ENCODE results near the gene NR2C2AP. TPM values are rescaled to one million over a fixed set of nuclear protein-coding genes. Genes with fewer than 3 reads are reported as not detected.

The NR2C2AP gene
- total RNA-seq, 1 donor from 2014 or later: 12.5 TPM

DNA sequence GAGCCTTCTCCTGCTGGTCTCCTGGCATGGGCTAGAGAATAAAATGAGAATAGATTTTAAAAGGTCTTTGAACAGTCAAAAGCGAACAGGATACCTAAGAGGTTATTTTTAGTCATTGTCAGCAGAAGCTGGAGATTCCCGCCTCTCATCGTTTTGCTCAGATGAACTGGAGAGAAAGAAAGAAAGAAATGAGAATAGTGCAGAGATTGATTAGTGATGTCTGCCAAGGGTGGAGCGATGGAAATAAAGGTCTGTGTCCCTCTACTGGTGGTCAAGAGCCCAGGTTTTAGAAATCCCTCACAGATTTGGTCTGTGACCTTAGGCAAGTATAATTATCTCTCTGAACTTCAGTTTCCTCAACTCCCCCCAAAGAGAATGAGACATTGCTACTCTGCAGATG lies 13.9 kb upstream of the NR2C2AP start:
- DNase-seq (ENCODE audit: extremely low spot score in 2 of 2): no peak
- intact Hi-C loops (cut with DNase I): no loop called here
- TF ChIP-seq POLR2A (IDR thresholded peaks at IDR 0.05) (no peak), POLR2AphosphoS5 (IDR thresholded peaks at IDR 0.05; ENCODE audit: insufficient read depth in 1 of 2, low read depth in 1 of 2) (no peak)
- TF ChIP-seq, protein P1, sequence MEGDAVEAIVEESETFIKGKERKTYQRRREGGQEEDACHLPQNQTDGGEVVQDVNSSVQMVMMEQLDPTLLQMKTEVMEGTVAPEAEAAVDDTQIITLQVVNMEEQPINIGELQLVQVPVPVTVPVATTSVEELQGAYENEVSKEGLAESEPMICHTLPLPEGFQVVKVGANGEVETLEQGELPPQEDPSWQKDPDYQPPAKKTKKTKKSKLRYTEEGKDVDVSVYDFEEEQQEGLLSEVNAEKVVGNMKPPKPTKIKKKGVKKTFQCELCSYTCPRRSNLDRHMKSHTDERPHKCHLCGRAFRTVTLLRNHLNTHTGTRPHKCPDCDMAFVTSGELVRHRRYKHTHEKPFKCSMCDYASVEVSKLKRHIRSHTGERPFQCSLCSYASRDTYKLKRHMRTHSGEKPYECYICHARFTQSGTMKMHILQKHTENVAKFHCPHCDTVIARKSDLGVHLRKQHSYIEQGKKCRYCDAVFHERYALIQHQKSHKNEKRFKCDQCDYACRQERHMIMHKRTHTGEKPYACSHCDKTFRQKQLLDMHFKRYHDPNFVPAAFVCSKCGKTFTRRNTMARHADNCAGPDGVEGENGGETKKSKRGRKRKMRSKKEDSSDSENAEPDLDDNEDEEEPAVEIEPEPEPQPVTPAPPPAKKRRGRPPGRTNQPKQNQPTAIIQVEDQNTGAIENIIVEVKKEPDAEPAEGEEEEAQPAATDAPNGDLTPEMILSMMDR (IDR thresholded peaks at IDR 0.05): no peak
- Histone ChIP-seq H3K36me3 (no peaks in the 10 kb centered on the region), H3K27me3 (no peaks in the 10 kb centered on the region), H3K4me1 (no peaks in the 10 kb centered on the region), H3K9me3 (no peaks in the 10 kb centered on the region), H3K4me3 (no peak overlapping the region), H3K27ac (no peak overlapping the region)

DNA sequence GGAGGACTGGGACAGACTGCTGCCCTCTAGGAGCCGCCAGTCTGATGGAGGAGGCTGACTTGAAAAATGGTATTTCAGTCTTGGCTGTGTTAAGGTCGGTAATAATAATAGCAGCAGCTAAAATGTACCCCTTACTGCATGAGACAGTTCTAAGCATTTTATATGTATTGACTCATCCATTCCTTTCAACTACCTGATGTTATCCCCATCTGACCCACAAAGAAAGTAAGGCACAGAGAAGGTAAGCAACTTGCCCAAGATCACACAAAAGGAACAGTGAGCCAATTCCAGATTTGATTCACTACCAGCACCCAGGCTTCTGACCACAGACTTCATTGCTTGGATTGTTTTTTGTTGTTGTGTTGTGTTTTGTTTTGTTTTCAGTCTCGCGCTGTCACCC lies 12.6 kb upstream of the NR2C2AP start:
- Histone ChIP-seq H3K27ac (no peak overlapping the region), H3K36me3 (no peaks in the 10 kb centered on the region), H3K9me3 (no peaks in the 10 kb centered on the region), H3K4me3 (no peak overlapping the region), H3K27me3 (peaks cover 7% of the 10 kb centered on the region), H3K4me1 (no peaks in the 10 kb centered on the region)
- no peak for DNase-seq (ENCODE audit: extremely low spot score in 2 of 2)
- TF ChIP-seq, protein P1 (IDR thresholded peaks at IDR 0.05): no peak
- TF ChIP-seq POLR2AphosphoS5 (IDR thresholded peaks at IDR 0.05; ENCODE audit: insufficient read depth in 1 of 2, low read depth in 1 of 2): no peak
- intact Hi-C loops (cut with DNase I): no loop called here

DNA sequence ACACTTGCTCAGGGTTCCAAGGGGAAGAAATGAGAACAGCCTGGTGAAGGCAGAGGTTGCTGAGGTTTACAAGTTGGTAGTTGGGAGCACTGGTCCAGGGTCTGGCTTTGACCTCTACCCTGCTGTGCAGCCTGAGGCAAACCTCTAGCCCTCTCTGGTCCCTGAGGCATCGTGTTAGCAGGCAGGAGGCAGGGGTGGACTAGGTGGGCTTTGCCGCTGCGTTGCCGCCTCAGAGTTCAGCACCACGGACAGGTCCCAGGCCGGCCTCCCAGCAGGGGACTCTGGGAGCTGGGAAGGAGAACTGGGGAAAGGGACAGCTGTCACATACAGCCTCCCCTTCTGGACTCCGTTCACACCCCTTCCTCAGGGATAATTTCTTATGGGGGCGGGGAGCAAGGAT lies 11.7 kb upstream of the NR2C2AP start:
- Histone ChIP-seq H3K27ac (no peak overlapping the region), H3K4me3 (no peak overlapping the region), H3K9me3 (no peaks in the 10 kb centered on the region), H3K4me1 (no peaks in the 10 kb centered on the region), H3K27me3 (peaks cover 7% of the 10 kb centered on the region), H3K36me3 (no peaks in the 10 kb centered on the region)
- TF ChIP-seq POLR2A (IDR thresholded peaks at IDR 0.05) (no peak), POLR2AphosphoS5 (IDR thresholded peaks at IDR 0.05; ENCODE audit: insufficient read depth in 1 of 2, low read depth in 1 of 2) (no peak)
- TF ChIP-seq, protein P1 (IDR thresholded peaks at IDR 0.05): no peak
- no peak for DNase-seq (ENCODE audit: extremely low spot score in 2 of 2)
- intact Hi-C loops (cut with DNase I): no loop called here

DNA sequence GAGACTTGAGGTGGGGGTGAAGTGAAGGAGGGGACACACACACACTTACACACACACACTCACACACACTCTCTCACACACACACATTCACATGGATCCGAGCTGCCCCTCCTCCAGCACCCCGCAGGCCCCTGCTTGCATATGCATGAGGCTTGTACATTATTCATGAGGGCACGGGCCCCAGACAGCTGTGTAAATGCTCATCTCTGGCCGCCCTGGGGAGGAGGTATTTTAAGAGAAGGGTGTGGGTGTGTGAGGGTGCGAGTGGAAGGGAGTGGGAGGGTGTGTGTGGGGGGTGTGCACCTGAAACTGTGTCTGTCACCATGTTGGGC lies 10.9 kb upstream of the NR2C2AP start:
- Histone ChIP-seq H3K27me3 (peaks cover 7% of the 10 kb centered on the region), H3K36me3 (no peaks in the 10 kb centered on the region), H3K27ac (no peak overlapping the region), H3K9me3 (no peaks in the 10 kb centered on the region), H3K4me3 (no peak overlapping the region), H3K4me1 (no peaks in the 10 kb centered on the region)
- DNase-seq (ENCODE audit: extremely low spot score in 2 of 2): no peak
- TF ChIP-seq, protein P1 (IDR thresholded peaks at IDR 0.05): no peak
- TF ChIP-seq POLR2A (IDR thresholded peaks at IDR 0.05): no peak
- TF ChIP-seq POLR2AphosphoS5 (IDR thresholded peaks at IDR 0.05; ENCODE audit: insufficient read depth in 1 of 2, low read depth in 1 of 2): no peak
- intact Hi-C loops (cut with DNase I): no loop called here

DNA sequence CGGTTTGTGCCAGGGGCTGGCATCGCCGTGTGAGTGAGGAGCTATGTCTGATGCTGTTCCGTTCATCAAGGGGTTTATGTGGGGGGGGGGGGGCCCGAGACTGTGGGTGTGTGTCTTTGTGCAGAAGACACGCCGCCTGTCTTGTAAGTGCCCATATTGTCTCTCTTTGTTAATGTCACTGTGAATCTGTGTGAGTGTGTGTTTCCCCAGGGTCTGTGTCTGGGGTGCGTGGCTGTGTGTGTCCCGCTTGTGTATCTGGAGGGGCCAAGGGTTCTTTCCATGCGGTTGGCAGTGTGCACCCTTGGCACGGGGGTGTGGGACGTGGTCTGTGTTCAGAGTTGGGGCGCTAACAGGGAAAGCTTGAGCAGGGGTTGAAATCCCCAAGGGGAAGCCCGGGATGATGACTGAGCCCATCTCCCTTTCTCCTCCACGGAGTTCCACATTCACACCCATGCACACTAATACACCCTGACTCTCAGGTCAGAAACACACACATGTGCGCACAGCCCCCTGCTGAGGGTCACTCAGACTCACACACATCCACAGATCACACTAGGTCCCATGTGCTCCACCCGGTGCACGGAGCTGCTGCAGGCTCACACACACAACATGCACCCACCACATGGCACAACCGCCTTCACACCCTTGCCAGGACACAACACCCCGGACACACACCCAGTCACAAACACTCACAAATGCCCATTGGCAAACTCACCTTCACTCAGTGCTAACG lies 10.4 kb upstream of the NR2C2AP start:
- Histone ChIP-seq H3K27me3 (peaks cover 7% of the 10 kb centered on the region), H3K9me3 (no peaks in the 10 kb centered on the region), H3K27ac (no peak overlapping the region), H3K36me3 (no peaks in the 10 kb centered on the region), H3K4me1 (no peaks in the 10 kb centered on the region), H3K4me3 (no peak overlapping the region)
- DNase-seq (ENCODE audit: extremely low spot score in 2 of 2): no peak
- intact Hi-C loops (cut with DNase I): loop anchor here (1.0 kb wide), 1 partner anchor 45 kb away; no protein-coding TSS in a partner anchor
- TF ChIP-seq POLR2AphosphoS5 (IDR thresholded peaks at IDR 0.05; ENCODE audit: insufficient read depth in 1 of 2, low read depth in 1 of 2) (no peak), POLR2A (IDR thresholded peaks at IDR 0.05) (no peak)
- TF ChIP-seq, protein P1 (IDR thresholded peaks at IDR 0.05): no peak

Measured in vagina (tissue), 2 donors.